TTC549 (cell line): ENCODE results near the gene KRT12.
"Not testable (repeated sequence)": the region's sequence is repeated elsewhere in the genome, so short reads cannot be mapped to it uniquely, and the experiment has no call there.

Experiments
- FAIRE-seq: peaks from 2 replicates; lab custom pipeline; 2012; peaks lifted over from hg19 to GRCh38; lab: Jason Lieb, UNC

The KRT12 gene

DNA sequence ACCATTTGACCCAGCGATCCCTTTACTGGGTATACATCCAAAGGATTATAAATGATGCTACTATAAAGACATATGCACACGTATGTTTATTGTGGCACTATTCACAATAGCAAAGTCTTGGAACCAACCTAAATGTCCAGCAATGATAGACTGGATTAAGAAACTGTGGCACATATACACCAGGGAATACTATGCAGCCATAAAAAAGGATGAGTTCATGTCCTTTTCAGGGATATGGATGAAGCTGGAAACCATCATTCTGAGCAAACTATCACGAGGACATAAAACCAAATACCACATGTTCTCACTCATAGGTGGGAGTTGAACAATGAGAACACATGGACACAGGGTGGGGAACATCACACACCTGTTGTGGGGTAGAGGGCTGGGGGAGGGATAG lies 52.4 kb downstream of the KRT12 start:
- not testable (repeated sequence) for FAIRE-seq

DNA sequence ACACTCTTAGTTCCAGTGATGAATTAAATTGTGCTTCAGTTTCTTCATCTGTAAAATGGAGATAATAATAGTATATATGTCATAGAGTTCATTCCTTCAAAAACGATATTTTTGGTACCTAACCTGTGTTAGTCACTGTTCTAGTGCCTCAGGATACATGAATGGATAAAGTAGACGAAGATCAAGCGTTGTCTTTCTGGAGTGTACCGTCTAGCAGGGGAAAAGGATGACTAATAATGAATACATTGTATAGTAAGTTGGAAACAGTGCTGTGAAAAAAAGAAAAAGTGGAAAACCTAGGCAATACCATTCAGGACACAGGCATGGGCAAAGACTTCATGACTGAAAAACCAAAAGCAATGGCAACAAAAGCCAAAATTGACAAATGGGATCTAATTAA lies 53.2 kb downstream of the KRT12 start:
- FAIRE-seq, result no peak

DNA sequence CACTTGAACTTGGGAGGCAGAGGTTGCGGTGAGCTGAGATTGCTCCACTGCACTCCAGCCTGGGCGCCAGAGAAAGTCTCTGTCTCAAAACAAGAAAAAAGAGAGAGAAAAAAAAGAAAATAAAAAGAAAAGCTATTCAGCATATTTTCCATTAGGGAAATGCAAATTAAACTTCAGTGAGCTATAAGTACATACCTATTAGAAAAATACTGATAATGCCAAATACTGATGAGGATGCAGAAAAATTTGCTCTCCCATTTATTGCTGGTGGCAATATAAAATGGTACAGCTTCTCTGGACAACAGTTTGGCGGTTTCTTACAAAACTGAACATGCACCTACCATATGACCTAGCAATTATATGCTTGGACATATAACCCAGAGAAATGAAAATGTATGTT lies 54.4 kb downstream of the KRT12 start:
- FAIRE-seq, result no peak
